Bone marrow (tissue), 2 donors: ENCODE results near the gene SLIRP.
"Not testable (repeated sequence)": the region's sequence is repeated elsewhere in the genome, so short reads cannot be mapped to it uniquely, and the experiment has no call there.

Experiments used
- DNase-seq, 2 donors: peaks; one replicate each; lab custom pipeline; 2025; lab: John Stamatoyannopoulos, UW

The SLIRP gene

GRCh38 chr14:77746064-77746702, 38.3 kb downstream of the SLIRP start:
- no peak for DNase-seq

- not testable (repeated sequence) for DNase-seq
Measured at GRCh38 chr14:77747425-77747824, 39.5 kb downstream of the SLIRP start.

GRCh38 chr14:77752266-77752665, 44.4 kb downstream of the SLIRP start:
- no peak for DNase-seq

- no peak for DNase-seq
Measured at GRCh38 chr14:77752799-77753516, 45.1 kb downstream of the SLIRP start.

GRCh38 chr14:77760381-77761204, 52.7 kb downstream of the SLIRP start, which contains the start of gene SNW1:
Gene SNW1 (minus strand): TSS chr14:77761156. CDS start chr14:77761127, 29 bp downstream.
- peak; percentile 88 to 93 for DNase-seq

GRCh38 chr14:77761205-77761931, 53.5 kb downstream of the SLIRP start:
- DNase-seq, result peak in 1 of 2 donors; percentile 10

- DNase-seq, result no peak
Measured at GRCh38 chr14:77763316-77763715, 55.4 kb downstream of the SLIRP start.

GRCh38 chr14:77763978-77764377, 56.1 kb downstream of the SLIRP start:
- no peak for DNase-seq
